Hepatocyte (in vitro differentiated cells): ENCODE data around the gene DIP2C. TPM values are rescaled to one million over a fixed set of nuclear protein-coding genes. Genes with fewer than 3 reads are reported as not detected.

Experiments
- DNase-seq: peaks from one replicate; pipeline ENCODE4 v3.0.0-alpha.2; 2016; ENCODE audit warnings: low spot score
- H2AFZ ChIP-seq: fragments of 200-600 bp; sonication (generic); 2 replicates; pipeline ENCODE4 v1.6.0; 2016; ENCODE audit warnings: antibody characterized with exemption, mild to moderate bottlenecking
- H3K27ac ChIP-seq: fragments of 200-600 bp; sonication (generic); 2 replicates; pipeline ENCODE4 v1.5.1; 2016; ENCODE audit warnings: mild to moderate bottlenecking
- H3K27me3 ChIP-seq: fragments of 200-600 bp; sonication (generic); 2 replicates; pipeline ENCODE4 v1.6.1; 2016
- H3K36me3 ChIP-seq: fragments of 200-600 bp; sonication (generic); replicated peaks from 2 replicates; pipeline ENCODE4 v1.5.1; 2016; ENCODE audit warnings: low read depth; ENCODE audit not compliant: insufficient read depth
- H3K4me1 ChIP-seq: fragments of 200-600 bp; sonication (generic); 2 replicates; pipeline ENCODE4 v1.5.1; 2016; ENCODE audit warnings: mild to moderate bottlenecking, moderate library complexity; ENCODE audit not compliant: insufficient read depth
- H3K4me2 ChIP-seq: fragments of 200-600 bp; sonication (generic); 2 replicates; pipeline ENCODE4 v1.6.0; 2016
- H3K4me3 ChIP-seq: fragments of 200-600 bp; sonication (generic); 2 replicates; pipeline ENCODE4 v1.5.1; 2016; ENCODE audit warnings: mild to moderate bottlenecking
- H3K79me2 ChIP-seq: fragments of 200-600 bp; sonication (generic); 2 replicates; pipeline ENCODE4 v1.6.0; 2017; ENCODE audit warnings: mild to moderate bottlenecking
- H3K9me2 ChIP-seq: fragments of 200-600 bp; sonication (generic); replicated peaks from 2 replicates; pipeline ENCODE4 v1.6.0; 2017; ENCODE audit warnings: mild to moderate bottlenecking; ENCODE audit not compliant: insufficient read depth
- H3K9me3 ChIP-seq: fragments of 200-600 bp; sonication (generic); 2 replicates; pipeline ENCODE4 v1.5.1; 2016; ENCODE audit warnings: low read depth, mild to moderate bottlenecking
- H4K20me1 ChIP-seq: fragments of 200-600 bp; sonication (generic); 2 replicates; pipeline ENCODE4 v1.6.0; 2016; ENCODE audit warnings: mild to moderate bottlenecking; ENCODE audit not compliant: insufficient read depth, poor library complexity, severe bottlenecking
- CTCF ChIP-seq: fragments of 200-600 bp; sonication (generic); IDR thresholded peaks from 2 replicates; pipeline ENCODE4 v1.5.1; 2016; ENCODE audit warnings: antibody characterized with exemption, mild to moderate bottlenecking; ENCODE audit not compliant: poor library complexity
- EZH2 ChIP-seq: fragments of 200-600 bp; sonication (generic); IDR thresholded peaks from 2 replicates; pipeline ENCODE4 v1.6.1; 2016; ENCODE audit warnings: antibody characterized with exemption, mild to moderate bottlenecking, borderline replicate concordance
- EZH2phosphoT487 ChIP-seq: fragments of 200-600 bp; sonication (generic); IDR thresholded peaks from one replicate; pipeline ENCODE4 v1.6.1; 2018; ENCODE audit warnings: antibody characterized with exemption, mild to moderate bottlenecking, low read depth, moderate library complexity; ENCODE audit not compliant: unreplicated experiment, severe bottlenecking
- WGBS: methylation state at CpG from one replicate; pipeline ENCODE4 v1.1.6; 2016; ENCODE audit warnings: low lambda C conversion rate; ENCODE audit errors: missing lambda C conversion rate; 5-methylcytosine and 5-hydroxymethylcytosine counted together
- polyA plus RNA-seq: library from polyadenylated mRNA; unstranded; fragments of >200 nt; fragmentation: Nextera tagmentation; extraction: Ambion mirVana; gene quantifications from 2 replicates; pipeline ENCODE4 v1.2.1, GENCODE V29; 2016
- total RNA-seq: library from RNA; depleted of rRNA; stranded (reverse); fragments of >200 nt; gene quantifications from 2 replicates; pipeline ENCODE4 v1.2.3, GENCODE V29; 2014

The DIP2C gene
- total and polyA plus RNA-seq, 2 experiments from 2014 or later = 11.1 to 12.8 TPM

GRCh38 chr10:383519-383918 is 305.9 kb downstream of the DIP2C start:
- Histone ChIP-seq H3K36me3 (no peaks in the 10 kb centered on the region), H3K4me2 (no peak overlapping the region), H3K9me2 (no peaks in the 10 kb centered on the region), H2AFZ (no peak overlapping the region), H3K4me3 (no peak overlapping the region), H3K79me2 (no peaks in the 10 kb centered on the region), H3K27me3 (no peaks in the 10 kb centered on the region), H3K9me3 (no peaks in the 10 kb centered on the region), H4K20me1 (no peaks in the 10 kb centered on the region), H3K4me1 (peaks cover under 1% of the 10 kb centered on the region), H3K27ac (no peak overlapping the region)
- 67% methylated on average over 6 of the region's 6 CpGs for WGBS
- no peak for DNase-seq
- TF ChIP-seq EZH2 (no peak), EZH2phosphoT487 (no peak), CTCF (no peak)

- no peaks in the 10 kb centered on the region for H3K9me3 ChIP-seq
- no peaks in the 10 kb centered on the region for H3K4me1 ChIP-seq
- no peaks in the 10 kb centered on the region for H3K9me2 ChIP-seq
- no peaks in the 10 kb centered on the region for H3K79me2 ChIP-seq
- no peak overlapping the region for H2AFZ ChIP-seq
- no peak for DNase-seq
- no peak overlapping the region for H3K27ac ChIP-seq
- 91% methylated on average over 7 of the region's 7 CpGs for WGBS
- H3K27me3 ChIP-seq = no peaks in the 10 kb centered on the region
- no peak overlapping the region for H3K4me2 ChIP-seq
- TF ChIP-seq CTCF = no peak
- TF ChIP-seq EZH2phosphoT487 = no peak
- TF ChIP-seq EZH2 = no peak
- no peaks in the 10 kb centered on the region for H3K36me3 ChIP-seq
- no peaks in the 10 kb centered on the region for H4K20me1 ChIP-seq
- no peak overlapping the region for H3K4me3 ChIP-seq
These were observed 307.7 kb downstream of the DIP2C start for GRCh38 chr10:381805-382204.

- Histone ChIP-seq H3K36me3 (no peaks in the 10 kb centered on the region), H3K4me2 (no peak overlapping the region), H4K20me1 (no peaks in the 10 kb centered on the region), H3K9me2 (no peaks in the 10 kb centered on the region), H3K27me3 (no peaks in the 10 kb centered on the region), H3K4me3 (no peak overlapping the region), H3K9me3 (no peaks in the 10 kb centered on the region), H3K79me2 (no peaks in the 10 kb centered on the region), H3K4me1 (no peaks in the 10 kb centered on the region), H2AFZ (no peak overlapping the region), H3K27ac (no peak overlapping the region)
- DNase-seq = no peak
- TF ChIP-seq CTCF (no peak), EZH2 (no peak), EZH2phosphoT487 (no peak)
- WGBS = 98% methylated on average over 9 of the region's 10 CpGs
These were observed 308.1 kb downstream of the DIP2C start for GRCh38 chr10:381346-381745.

- WGBS = 83% methylated on average over 17 of the region's 17 CpGs
- Histone ChIP-seq H3K27ac (no peak overlapping the region), H3K79me2 (no peaks in the 10 kb centered on the region), H3K4me1 (peaks cover 5% of the 10 kb centered on the region), H3K9me3 (no peaks in the 10 kb centered on the region), H4K20me1 (no peaks in the 10 kb centered on the region), H3K4me3 (no peak overlapping the region), H3K9me2 (no peaks in the 10 kb centered on the region), H3K36me3 (no peaks in the 10 kb centered on the region), H3K27me3 (no peaks in the 10 kb centered on the region), H2AFZ (no peak overlapping the region), H3K4me2 (no peak overlapping the region)
- DNase-seq = no peak
- no peak for TF ChIP-seq CTCF
- no peak for TF ChIP-seq EZH2
- TF ChIP-seq EZH2phosphoT487 = no peak
These were observed 309.0 kb downstream of the DIP2C start for GRCh38 chr10:380313-380940.
